ENCODE results near the gene NPHP1. TPM values are rescaled to one million over a fixed set of nuclear protein-coding genes. Genes with fewer than 3 reads are reported as not detected.

The NPHP1 gene
- total and polyA plus RNA-seq, 2 of the 4 experiments (the other 2 are of a cell fraction), result 1.8 to 2.5 TPM

GRCh38 chr2:110221938-110222337, 17.1 kb upstream of the NPHP1 start:
- ChIA-PET POLR2A (ENCODE audit: unreplicated experiment) (no interaction called here), CTCF (no interaction called here)
- H4K8ac ChIP-seq (ENCODE audit: low read depth in 2 of 2, low read length in 2 of 2), result no peak overlapping the region
- no peak overlapping the region for H3K4me2 ChIP-seq (ENCODE audit: low read depth, low read length)
- no peak overlapping the region for H3K23ac ChIP-seq (ENCODE audit: low read depth, low read length)
- H3K18ac ChIP-seq (ENCODE audit: low read depth, low read length), result no peak overlapping the region
- H3K9me1 ChIP-seq (ENCODE audit: insufficient read depth, low read length), result no peaks in the 10 kb centered on the region
- WGBS, 2 experiments (ENCODE audit: extremely low coverage in 2 of 2, insufficient read length in 1 of 2), result no CpG with 5 or more reads among the region's 4 CpGs
- no peak overlapping the region for H3K4ac ChIP-seq (ENCODE audit: low read depth, low read length)
- H2BK20ac ChIP-seq (ENCODE audit: low read depth, low read length), result no peak overlapping the region
- no peak overlapping the region for H2BK5ac ChIP-seq (ENCODE audit: low read depth, low read length, poor library complexity, severe bottlenecking)
- intact Hi-C loops (cut with micrococcal nuclease) (no loop called here), dilution Hi-C loops (cut with HindIII; ENCODE audit: low sequenced_read_pairs, unreplicated experiment) (no loop called here), in situ Hi-C loops (cut with MboI; ENCODE audit: low sequenced_read_pairs) (no loop called here)
- DNase-seq (no peak), ATAC-seq (ENCODE audit: low read depth) (no peak)
- no peak overlapping the region for H2AK9ac ChIP-seq (replicated peaks; ENCODE audit: low read depth, low read length, poor library complexity)
- H3K79me1 ChIP-seq (ENCODE audit: low read depth in 1 of 2, low read length in 2 of 2), result no peaks in the 10 kb centered on the region
- no TSS peak for BruUV-seq (replicated peaks)
- H3K4me1 ChIP-seq (ENCODE audit: control insufficient read depth, insufficient read depth, low read length), result no peaks in the 10 kb centered on the region
- H4K20me1 ChIP-seq (ENCODE audit: insufficient read depth, low read length), result no peaks in the 10 kb centered on the region
- no peak overlapping the region for H3K14ac ChIP-seq (replicated peaks; ENCODE audit: low read depth, low read length)
- H2AK5ac ChIP-seq (ENCODE audit: low read depth, low read length), result no peak overlapping the region
- H2AFZ ChIP-seq (replicated peaks; ENCODE audit: low read length, poor library complexity), result no peak overlapping the region
- no peak overlapping the region for H2BK120ac ChIP-seq (ENCODE audit: low read depth, low read length)
- H4K91ac ChIP-seq (ENCODE audit: insufficient read depth, low read depth, low read length), result no peak overlapping the region
- TF ChIP-seq RFX5 (IDR thresholded peaks at IDR 0.05; ENCODE audit: low read depth, low read length) (no peak), USF2 (IDR thresholded peaks at IDR 0.05; ENCODE audit: low read depth, low read length) (no peak), MAZ (IDR thresholded peaks at IDR 0.05; ENCODE audit: borderline replicate concordance, low read depth, low read length) (no peak), NFE2L2 (IDR thresholded peaks at IDR 0.05; ENCODE audit: low read depth, low read length) (no peak), SMC3 (IDR thresholded peaks at IDR 0.05; ENCODE audit: low read depth, low read length) (no peak), BHLHE40 (IDR thresholded peaks at IDR 0.05; ENCODE audit: low read depth, low read length) (no peak), CEBPB (IDR thresholded peaks at IDR 0.05; ENCODE audit: low read depth, low read length) (no peak), CHD1 (IDR thresholded peaks at IDR 0.05; ENCODE audit: low read depth, low read length) (no peak), FOS (IDR thresholded peaks at IDR 0.05; ENCODE audit: low read depth, low read length) (no peak), RAD21 (IDR thresholded peaks at IDR 0.05; ENCODE audit: low read length) (no peak), CTCF (conservative IDR thresholded peaks at IDR 0.05; ENCODE audit: low read depth, low read length) (no peak), ELK1 (IDR thresholded peaks at IDR 0.05; ENCODE audit: borderline replicate concordance, low read depth, low read length) (no peak), RCOR1 (IDR thresholded peaks at IDR 0.05; ENCODE audit: insufficient replicate concordance, low read length) (no peak), MAFK (IDR thresholded peaks at IDR 0.05; ENCODE audit: low read depth, low read length) (no peak), MXI1 (IDR thresholded peaks at IDR 0.05; ENCODE audit: borderline replicate concordance, low read depth, low read length) (no peak), POLR2A (IDR thresholded peaks at IDR 0.05; ENCODE audit: low read depth, low read length) (no peak)
- H3K27me3 ChIP-seq (ENCODE audit: control insufficient read depth, insufficient read depth, low read length), result peaks cover 25% of the 10 kb centered on the region
- H3K4me3 ChIP-seq (ENCODE audit: insufficient read depth, low read depth, low read length), result no peak overlapping the region
- no peak overlapping the region for H3K27ac ChIP-seq (ENCODE audit: insufficient read depth, low read length)
- no peak overlapping the region for H2BK15ac ChIP-seq (ENCODE audit: low read depth, low read length)
- no peaks in the 10 kb centered on the region for H3K36me3 ChIP-seq (ENCODE audit: control insufficient read depth, insufficient read depth, low read length)
- H3K9me3 ChIP-seq (ENCODE audit: control insufficient read depth, insufficient read depth, low read length), result no peaks in the 10 kb centered on the region
- no peak overlapping the region for H4K5ac ChIP-seq (ENCODE audit: low read depth, low read length)
- H3K9ac ChIP-seq (ENCODE audit: low read depth, low read length), result no peak overlapping the region
- no peak overlapping the region for H3K56ac ChIP-seq (ENCODE audit: extremely low read depth, insufficient read depth, low read length)
